Keratinocyte (primary cell): ENCODE results near the gene SEC24D. TPM values are rescaled to one million over a fixed set of nuclear protein-coding genes. Genes with fewer than 3 reads are reported as not detected.

Experiments
- DNase-seq: peaks from one replicate; pipeline ENCODE4 v3.0.0-alpha.2; 2011; ENCODE audit warnings: low read depth, missing footprints, low spot score
- FAIRE-seq: peaks from 2 replicates; lab custom pipeline; 2011; peaks lifted over from hg19 to GRCh38; lab: Jason Lieb, UNC
- H2AFZ ChIP-seq: 2 replicates; pipeline ENCODE4 v1.6.0; 2012; ENCODE audit warnings: low read length, control low read depth, inconsistent platforms; ENCODE audit not compliant: control insufficient read depth
- H3K27ac ChIP-seq: 2 replicates; pipeline ENCODE4 v1.5.1; 2011; ENCODE audit warnings: low read length; ENCODE audit not compliant: control insufficient read depth, insufficient read depth
- H3K27me3 ChIP-seq: 3 replicates; pipeline ENCODE4 v1.6.0; 2011; ENCODE audit warnings: low read length; ENCODE audit not compliant: control insufficient read depth, insufficient read depth; ENCODE audit errors: extremely low read depth
- H3K36me3 ChIP-seq, 2 experiments: 2 replicates in 1 of 2; 3 replicates in 1 of 2; pipeline ENCODE4 v1.5.1; 2011; ENCODE audit warnings: low read length in 2 of 2, mild to moderate bottlenecking in 1 of 2; ENCODE audit not compliant: control insufficient read depth in 2 of 2, insufficient read depth in 2 of 2; ENCODE audit errors: extremely low read depth in 1 of 2
- H3K4me1 ChIP-seq: 3 replicates; pipeline ENCODE4 v1.5.1; 2011; ENCODE audit warnings: low read length; ENCODE audit not compliant: control insufficient read depth, insufficient read depth; ENCODE audit errors: extremely low read depth
- H3K4me2 ChIP-seq: 3 replicates; pipeline ENCODE4 v1.6.0; 2011; ENCODE audit warnings: low read depth, low read length; ENCODE audit not compliant: control insufficient read depth, insufficient read depth; ENCODE audit errors: extremely low read depth
- H3K4me3 ChIP-seq, 3 experiments: fragments of 200-600 bp in 1 of 3; sonication (generic) in 1 of 3; 2 replicates in 2 of 3; 3 replicates in 1 of 3; pipeline ENCODE4 v1.5.1; 2011 to 2016; ENCODE audit warnings: low read length in 3 of 3, mild to moderate bottlenecking in 3 of 3, control low read depth in 2 of 3, inconsistent platforms in 1 of 3, low read depth in 1 of 3, mixed read lengths in 1 of 3, mixed run types in 1 of 3, moderate library complexity in 1 of 3; ENCODE audit not compliant: control insufficient read depth in 2 of 3, insufficient read depth in 2 of 3; ENCODE audit errors: extremely low read depth in 1 of 3
- H3K79me2 ChIP-seq: 2 replicates; pipeline ENCODE4 v1.6.0; 2012; ENCODE audit warnings: low read length; ENCODE audit not compliant: control insufficient read depth, insufficient read depth
- H3K9ac ChIP-seq: 3 replicates; pipeline ENCODE4 v1.6.0; 2011; ENCODE audit warnings: low read length; ENCODE audit not compliant: control insufficient read depth, insufficient read depth; ENCODE audit errors: extremely low read depth
- H3K9me1 ChIP-seq: 3 replicates; pipeline ENCODE4 v1.6.0; 2011; ENCODE audit warnings: low read length; ENCODE audit not compliant: control insufficient read depth, insufficient read depth; ENCODE audit errors: extremely low read depth
- H3K9me3 ChIP-seq: 2 replicates; pipeline ENCODE4 v1.5.1; 2012; ENCODE audit warnings: low read depth, low read length; ENCODE audit not compliant: control insufficient read depth
- H4K20me1 ChIP-seq: 3 replicates; pipeline ENCODE4 v1.6.0; 2011; ENCODE audit warnings: low read length; ENCODE audit not compliant: control insufficient read depth, insufficient read depth; ENCODE audit errors: extremely low read depth
- CTCF ChIP-seq, 3 experiments: IDR thresholded peaks in 1 of 3; conservative IDR thresholded peaks in 1 of 3; optimal IDR thresholded peaks in 1 of 3; 2 replicates in 2 of 3; 3 replicates in 1 of 3; pipeline versions ENCODE3 to v1.5.1; 2011; ENCODE audit warnings: low read length in 3 of 3, mild to moderate bottlenecking in 3 of 3, moderate library complexity in 2 of 3, control low read depth in 1 of 3, inconsistent platforms in 1 of 3; ENCODE audit not compliant: insufficient read depth in 2 of 3; ENCODE audit errors: extremely low read depth in 1 of 3
- EZH2 ChIP-seq: IDR thresholded peaks from one replicate; pipeline ENCODE4 v1.6.1; 2012; ENCODE audit warnings: inconsistent platforms, mild to moderate bottlenecking, low read length, moderate library complexity
- dilution Hi-C: fragments of 300-500 bp; cut with MboI; formaldehyde crosslinking; loops from one replicate; pipeline ENCODE4 v1.7.0; 2020; ENCODE audit warnings: low sequenced_read_pairs; ENCODE audit not compliant: extremely low pct_ligation_motif_present
- polyA plus RNA-seq, 5 experiments: library from polyadenylated mRNA; depleted of rRNA in 3 of 5; stranded (reverse) in 3 of 5; stranded (forward) in 1 of 5; unstranded in 1 of 5; fragments of >200 nt; gene quantifications; 1 replicate in 1 of 5; 2 replicates in 3 of 5; 3 replicates in 1 of 5; pipeline versions ENCODE4 v1.2.1 to v1.2.3, GENCODE V29; 2011 to 2012; ENCODE audit warnings: missing spikeins in 2 of 5, low read depth in 1 of 5, low replicate concordance in 1 of 5

Gene SEC24D
- polyA plus RNA-seq, 1 donor (not counting 4 experiments of a cell fraction or from before 2014, with no cell fraction given) = 24.9 TPM

- H3K79me2 ChIP-seq = no peaks in the 10 kb centered on the region
- H4K20me1 ChIP-seq = no peaks in the 10 kb centered on the region
- H3K4me1 ChIP-seq = peaks cover 12% of the 10 kb centered on the region
- no peaks in the 10 kb centered on the region for H3K9me3 ChIP-seq
- dilution Hi-C loops = no loop called here
- TF ChIP-seq CTCF (optimal IDR thresholded peaks at IDR 0.05 in 1 of 3, IDR thresholded peaks at IDR 0.05 in 1 of 3, conservative IDR thresholded peaks at IDR 0.05 in 1 of 3; ENCODE audit: extremely low read depth in 1 of 3, insufficient read depth in 2 of 3, low read length in 3 of 3) (no peak), EZH2 (no peak)
- DNase-seq (no peak), FAIRE-seq (no peak)
- no peaks in the 10 kb centered on the region for H3K9me1 ChIP-seq
- H2AFZ ChIP-seq = no peak overlapping the region
- H3K4me2 ChIP-seq = no peak overlapping the region
- H3K27ac ChIP-seq = no peak overlapping the region
- H3K36me3 ChIP-seq = peaks cover 2 to 4% of the 10 kb centered on the region in 2 experiments
- no peak overlapping the region for H3K9ac ChIP-seq
- no peak overlapping the region for H3K4me3 ChIP-seq
- H3K27me3 ChIP-seq = no peaks in the 10 kb centered on the region
Measured at GRCh38 chr4:118716304-118716703, 119.6 kb downstream of the SEC24D start.

GRCh38 chr4:118714682-118715081 is 121.2 kb downstream of the SEC24D start:
- Histone ChIP-seq H3K4me2 (no peak overlapping the region), H3K9me1 (no peaks in the 10 kb centered on the region), H3K4me1 (peaks cover 12% of the 10 kb centered on the region), H3K36me3 (peaks cover 2 to 4% of the 10 kb centered on the region in 2 experiments), H4K20me1 (no peaks in the 10 kb centered on the region), H3K9me3 (no peaks in the 10 kb centered on the region), H3K9ac (no peak overlapping the region), H2AFZ (no peak overlapping the region), H3K4me3 (no peak overlapping the region), H3K79me2 (no peaks in the 10 kb centered on the region), H3K27ac (no peak overlapping the region), H3K27me3 (no peaks in the 10 kb centered on the region)
- TF ChIP-seq EZH2 (no peak), CTCF (optimal IDR thresholded peaks at IDR 0.05 in 1 of 3, IDR thresholded peaks at IDR 0.05 in 1 of 3, conservative IDR thresholded peaks at IDR 0.05 in 1 of 3; ENCODE audit: extremely low read depth in 1 of 3, insufficient read depth in 2 of 3, low read length in 3 of 3) (no peak)
- dilution Hi-C loops = no loop called here
- FAIRE-seq (no peak), DNase-seq (no peak)
